ENCODE results near the gene ATP8B1.

- TF ChIP-seq EZH2 (IDR thresholded peaks at IDR 0.05) (no peak), YY1 (IDR thresholded peaks at IDR 0.05; ENCODE audit: extremely low read depth, insufficient replicate concordance, low read depth, low read length) (no peak), POLR2A (IDR thresholded peaks at IDR 0.05; ENCODE audit: borderline replicate concordance, extremely low read depth, insufficient read depth, insufficient read length) (no peak), RAD21 (IDR thresholded peaks at IDR 0.05; ENCODE audit: low read depth) (no peak), REST (IDR thresholded peaks at IDR 0.05; ENCODE audit: low read depth) (no peak)
- TF ChIP-seq, protein P1, sequence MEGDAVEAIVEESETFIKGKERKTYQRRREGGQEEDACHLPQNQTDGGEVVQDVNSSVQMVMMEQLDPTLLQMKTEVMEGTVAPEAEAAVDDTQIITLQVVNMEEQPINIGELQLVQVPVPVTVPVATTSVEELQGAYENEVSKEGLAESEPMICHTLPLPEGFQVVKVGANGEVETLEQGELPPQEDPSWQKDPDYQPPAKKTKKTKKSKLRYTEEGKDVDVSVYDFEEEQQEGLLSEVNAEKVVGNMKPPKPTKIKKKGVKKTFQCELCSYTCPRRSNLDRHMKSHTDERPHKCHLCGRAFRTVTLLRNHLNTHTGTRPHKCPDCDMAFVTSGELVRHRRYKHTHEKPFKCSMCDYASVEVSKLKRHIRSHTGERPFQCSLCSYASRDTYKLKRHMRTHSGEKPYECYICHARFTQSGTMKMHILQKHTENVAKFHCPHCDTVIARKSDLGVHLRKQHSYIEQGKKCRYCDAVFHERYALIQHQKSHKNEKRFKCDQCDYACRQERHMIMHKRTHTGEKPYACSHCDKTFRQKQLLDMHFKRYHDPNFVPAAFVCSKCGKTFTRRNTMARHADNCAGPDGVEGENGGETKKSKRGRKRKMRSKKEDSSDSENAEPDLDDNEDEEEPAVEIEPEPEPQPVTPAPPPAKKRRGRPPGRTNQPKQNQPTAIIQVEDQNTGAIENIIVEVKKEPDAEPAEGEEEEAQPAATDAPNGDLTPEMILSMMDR (IDR thresholded peaks at IDR 0.05 in 2 of 3, conservative IDR thresholded peaks at IDR 0.05 in 1 of 3; ENCODE audit: borderline replicate concordance in 1 of 3, insufficient read depth in 1 of 3, low read depth in 2 of 3, low read length in 2 of 3), result no peak
These were observed 657 bp downstream of the ATP8B1 start for GRCh38 chr18:57802213-57803102.

Data from HCT116 (cell line).